Osteoblast (primary cell): Measurements from ENCODE around the gene ACAN. TPM values are rescaled to one million over a fixed set of nuclear protein-coding genes. Genes with fewer than 3 reads are reported as not detected.

ENCODE experiments used
- DNase-seq: peaks from one replicate; pipeline ENCODE4 v3.0.0; 2011; ENCODE audit warnings: low spot score, mixed read lengths; ENCODE audit not compliant: insufficient read length; ENCODE audit errors: missing footprints
- H2AFZ ChIP-seq: 2 replicates; pipeline ENCODE4 v1.6.0; 2011; ENCODE audit warnings: mild to moderate bottlenecking, low read length
- H3K27ac ChIP-seq: 2 replicates; pipeline ENCODE4 v1.5.1; 2011; ENCODE audit warnings: mild to moderate bottlenecking, low read depth, low read length, moderate library complexity
- H3K27me3 ChIP-seq: 2 replicates; pipeline ENCODE4 v1.6.0; 2012; ENCODE audit warnings: mild to moderate bottlenecking, control low read depth, inconsistent platforms, low read length, moderate library complexity; ENCODE audit not compliant: insufficient read depth
- H3K36me3 ChIP-seq: 2 replicates; pipeline ENCODE4 v1.5.1; 2011; ENCODE audit warnings: mild to moderate bottlenecking, low read length, control low read depth, moderate library complexity; ENCODE audit not compliant: insufficient read depth
- H3K4me1 ChIP-seq: 2 replicates; pipeline ENCODE4 v1.5.1; 2011; ENCODE audit warnings: mild to moderate bottlenecking, low read length, control low read depth, moderate library complexity; ENCODE audit not compliant: insufficient read depth
- H3K4me2 ChIP-seq: 2 replicates; pipeline ENCODE4 v1.6.0; 2011; ENCODE audit warnings: mild to moderate bottlenecking, low read length; ENCODE audit not compliant: insufficient read depth
- H3K4me3 ChIP-seq: fragments of 200-600 bp; sonication (generic); 3 replicates; pipeline ENCODE4 v1.5.1; 2012; ENCODE audit warnings: mild to moderate bottlenecking, low read length, inconsistent platforms; ENCODE audit not compliant: insufficient read depth
- H3K79me2 ChIP-seq: 2 replicates; pipeline ENCODE4 v1.6.0; 2012; ENCODE audit warnings: mild to moderate bottlenecking, low read length, control low read depth, inconsistent platforms; ENCODE audit not compliant: insufficient read depth
- H3K9me3 ChIP-seq: 2 replicates; pipeline ENCODE4 v1.5.1; 2011; ENCODE audit warnings: low read depth, low read length, control low read depth
- H4K20me1 ChIP-seq: 2 replicates; pipeline ENCODE4 v1.6.0; 2012; ENCODE audit warnings: mild to moderate bottlenecking, low read length, control low read depth; ENCODE audit not compliant: insufficient read depth
- CTCF ChIP-seq: IDR thresholded peaks from 2 replicates; pipeline ENCODE4 v1.5.1; 2011; ENCODE audit warnings: mild to moderate bottlenecking, low read depth, low read length, moderate library complexity; ENCODE audit errors: extremely low read depth
- total RNA-seq: library from RNA; depleted of rRNA; stranded (reverse); fragments of >200 nt; gene quantifications from 2 replicates; pipeline ENCODE4 v1.2.3, GENCODE V29; 2012

The ACAN gene
- total RNA-seq, 1 donor, result 12.7 TPM

- Histone ChIP-seq H3K36me3 (no peaks in the 10 kb centered on the region), H3K4me3 (no peak overlapping the region), H3K79me2 (no peaks in the 10 kb centered on the region), H2AFZ (no peak overlapping the region), H3K27ac (no peak overlapping the region), H3K9me3 (no peaks in the 10 kb centered on the region), H3K4me1 (no peaks in the 10 kb centered on the region), H4K20me1 (no peaks in the 10 kb centered on the region), H3K27me3 (peaks cover 14% of the 10 kb centered on the region), H3K4me2 (no peak overlapping the region)
- DNase-seq, result peak; percentile 80
- no peak for TF ChIP-seq CTCF
These were observed 61.7 kb downstream of the ACAN start for GRCh38 chr15:88864861-88865497.

- H3K4me1 ChIP-seq, result no peaks in the 10 kb centered on the region
- H3K9me3 ChIP-seq, result no peaks in the 10 kb centered on the region
- DNase-seq, result peak; percentile 78
- H3K27me3 ChIP-seq, result peaks cover 16% of the 10 kb centered on the region
- no peak overlapping the region for H3K27ac ChIP-seq
- H4K20me1 ChIP-seq, result no peaks in the 10 kb centered on the region
- no peak overlapping the region for H3K4me2 ChIP-seq
- H3K36me3 ChIP-seq, result no peaks in the 10 kb centered on the region
- no peak overlapping the region for H3K4me3 ChIP-seq
- H2AFZ ChIP-seq, result no peak overlapping the region
- TF ChIP-seq CTCF, result no peak
- H3K79me2 ChIP-seq, result no peaks in the 10 kb centered on the region
These were observed 62.4 kb downstream of the ACAN start for GRCh38 chr15:88865498-88866099.

DNA sequence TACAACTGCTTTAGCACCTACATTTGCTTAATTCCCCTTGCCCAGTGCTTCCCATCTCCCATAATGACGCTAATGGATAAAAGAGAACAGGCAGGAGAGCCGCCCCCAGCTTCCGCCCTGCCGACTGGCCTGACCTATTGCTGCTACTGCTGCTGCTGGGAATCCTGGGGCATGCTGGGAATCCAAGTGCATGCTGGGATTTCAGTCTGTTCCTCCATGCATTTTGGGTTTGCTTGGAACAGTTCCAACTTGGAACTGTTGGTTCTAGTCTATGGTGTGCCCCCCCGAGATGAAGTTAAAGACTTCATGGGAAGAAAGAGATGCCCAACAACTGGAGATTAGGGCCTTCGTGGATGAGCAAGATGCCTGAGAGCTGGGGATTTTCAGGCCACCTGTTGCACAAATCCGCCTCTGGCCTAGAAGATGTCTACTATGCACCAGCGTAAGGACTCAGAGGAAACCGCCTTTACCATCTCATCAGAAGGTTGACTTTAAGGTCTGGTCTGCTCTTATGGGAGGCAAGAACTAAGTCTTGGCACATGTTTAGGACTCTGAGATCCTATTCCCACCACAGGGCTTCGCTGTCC lies 63.2 kb downstream of the ACAN start:
- no peaks in the 10 kb centered on the region for H3K36me3 ChIP-seq
- TF ChIP-seq CTCF, result no peak
- H3K27ac ChIP-seq, result no peak overlapping the region
- H2AFZ ChIP-seq, result no peak overlapping the region
- no peak overlapping the region for H3K4me3 ChIP-seq
- H3K9me3 ChIP-seq, result no peaks in the 10 kb centered on the region
- no peak overlapping the region for H3K4me2 ChIP-seq
- H4K20me1 ChIP-seq, result no peaks in the 10 kb centered on the region
- no peaks in the 10 kb centered on the region for H3K4me1 ChIP-seq
- H3K27me3 ChIP-seq, result peaks cover 21% of the 10 kb centered on the region
- no peak for DNase-seq
- no peaks in the 10 kb centered on the region for H3K79me2 ChIP-seq

DNA sequence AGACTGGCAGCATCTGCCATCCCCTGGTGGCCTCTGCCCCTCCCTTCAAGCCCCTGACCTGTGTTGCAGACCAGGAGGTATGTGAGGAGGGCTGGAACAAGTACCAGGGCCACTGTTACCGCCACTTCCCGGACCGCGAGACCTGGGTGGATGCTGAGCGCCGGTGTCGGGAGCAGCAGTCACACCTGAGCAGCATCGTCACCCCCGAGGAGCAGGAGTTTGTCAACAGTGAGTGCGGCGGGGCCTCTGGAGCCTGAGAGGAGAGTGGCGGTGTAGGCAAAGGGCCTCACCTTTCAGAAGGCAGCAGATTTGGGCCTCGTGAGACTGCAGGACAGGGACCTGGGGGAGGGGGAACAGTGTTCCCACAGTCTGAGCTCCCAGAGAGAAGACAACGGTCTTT lies 68.1 kb downstream of the ACAN start:
- no peak for TF ChIP-seq CTCF
- Histone ChIP-seq H3K4me3 (no peak overlapping the region), H3K4me2 (no peak overlapping the region), H3K79me2 (no peaks in the 10 kb centered on the region), H3K9me3 (no peaks in the 10 kb centered on the region), H3K27me3 (peaks cover 44% of the 10 kb centered on the region), H3K4me1 (no peaks in the 10 kb centered on the region), H4K20me1 (peaks cover 5% of the 10 kb centered on the region), H3K27ac (no peak overlapping the region), H2AFZ (no peak overlapping the region), H3K36me3 (peaks cover 7% of the 10 kb centered on the region)
- DNase-seq, result no peak
